Stimulated activated CD8-positive, alpha-beta memory T cell treated with anti-CD3 and anti-CD28 coated beads, Interleukin-12 subunit alpha, Interleukin-12 subunit beta, amount 100 ng/mL, for 24 hours (primary cell): ENCODE results near the gene CHSY3.
"Not testable (repeated sequence)": the region's sequence is repeated elsewhere in the genome, so short reads cannot be mapped to it uniquely, and the experiment has no call there.

ENCODE experiments used
- DNase-seq: peaks from one replicate; pipeline ENCODE4 v3.0.0-alpha.2; 2020; ENCODE audit errors: extremely low read depth

The CHSY3 gene

GRCh38 chr5:130164966-130165365 lies 260.7 kb downstream of the CHSY3 start:
- no peak for DNase-seq

GRCh38 chr5:130166839-130167490 lies 262.7 kb downstream of the CHSY3 start:
- DNase-seq, result no peak

GRCh38 chr5:130168211-130168610 lies 263.9 kb downstream of the CHSY3 start:
- DNase-seq, result no peak

- DNase-seq, result no peak
Observed at GRCh38 chr5:130171699-130172098, 267.4 kb downstream of the CHSY3 start.

GRCh38 chr5:130183115-130183514 lies 278.9 kb downstream of the CHSY3 start:
- no peak for DNase-seq

GRCh38 chr5:130189961-130190360 lies 285.7 kb downstream of the CHSY3 start:
- DNase-seq, result no peak

GRCh38 chr5:130198927-130199326 lies 294.7 kb downstream of the CHSY3 start:
- no peak for DNase-seq

GRCh38 chr5:130206686-130207085 lies 302.4 kb downstream of the CHSY3 start:
- no peak for DNase-seq

- no peak for DNase-seq
Observed at GRCh38 chr5:130213607-130214006, 309.3 kb downstream of the CHSY3 start.

- DNase-seq, result no peak
Observed at GRCh38 chr5:130216286-130216685, 312.0 kb downstream of the CHSY3 start.

GRCh38 chr5:130222573-130222972 lies 318.3 kb downstream of the CHSY3 start:
- DNase-seq, result no peak

GRCh38 chr5:130226556-130226955 lies 322.3 kb downstream of the CHSY3 start:
- not testable (repeated sequence) for DNase-seq

- no peak for DNase-seq
Observed at GRCh38 chr5:130227699-130228098, 323.4 kb downstream of the CHSY3 start.

GRCh38 chr5:130231786-130232185 lies 327.5 kb downstream of the CHSY3 start:
- DNase-seq, result no peak

- DNase-seq, result no peak
Observed at GRCh38 chr5:130234816-130235215, 330.6 kb downstream of the CHSY3 start.
